HEK293 (cell line): Measurements from ENCODE around the gene HEXIM1.

Experiments
- CTCF ChIA-PET: fragments of 350-600 bp; formaldehyde crosslinking; extraction: SDS; loops from one replicate; lab custom pipeline; 2021; ENCODE audit warnings: antibody characterized with exemption; lab: Yijun Ruan, JAX
- POLR2A ChIA-PET: fragments of 300-600 bp; formaldehyde crosslinking; extraction: SDS; loops from one replicate; lab custom pipeline; 2020; ENCODE audit warnings: antibody characterized with exemption, inconsistent platforms; lab: Yijun Ruan, JAX
- H3K27ac ChIP-seq: fragments of 200-500 bp; sonication (Bioruptor generic); 2 replicates; pipeline ENCODE4 v1.5.1; 2014; ENCODE audit warnings: low read depth, low read length, control low read depth, inconsistent platforms; ENCODE audit errors: extremely low read depth
- H3K36me3 ChIP-seq, 2 experiments: fragments of 200-500 bp in 1 of 2; sonication (Bioruptor generic) in 1 of 2; 1 replicate in 1 of 2; 2 replicates in 1 of 2; pipeline ENCODE4 v1.5.1; 2014 to 2017; ENCODE audit warnings: inconsistent platforms in 2 of 2, low read length in 2 of 2; ENCODE audit not compliant: control insufficient read depth in 2 of 2, insufficient read depth in 1 of 2
- H3K4me1 ChIP-seq: fragments of 200-500 bp; sonication (Bioruptor generic); 2 replicates; pipeline ENCODE4 v1.5.1; 2014; ENCODE audit warnings: mild to moderate bottlenecking, low read length, inconsistent platforms; ENCODE audit not compliant: control insufficient read depth, insufficient read depth
- H3K4me3 ChIP-seq: 2 replicates; pipeline ENCODE4 v1.5.1; 2011; ENCODE audit warnings: low read depth, mild to moderate bottlenecking, control low read depth, low read length, moderate library complexity
- H3K9me3 ChIP-seq: fragments of 200-500 bp; sonication (Bioruptor generic); 2 replicates; pipeline ENCODE4 v1.5.1; 2014; ENCODE audit warnings: low read depth, low read length, inconsistent platforms; ENCODE audit not compliant: control insufficient read depth, insufficient read depth
- CTCF ChIP-seq: fragments of 450-650 bp; formaldehyde crosslinking; IDR thresholded peaks from 2 replicates; pipeline ENCODE4 v1.5.1; 2016; ENCODE audit warnings: missing biosample characterization, missing genetic modification characterization
- EGR2 ChIP-seq: fragments of 450-650 bp; formaldehyde crosslinking; IDR thresholded peaks from 2 replicates; pipeline ENCODE4 v1.5.1; 2016; ENCODE audit warnings: low read depth, missing biosample characterization, missing genetic modification characterization
- GFI1B ChIP-seq: fragments of 450-650 bp; formaldehyde crosslinking; IDR thresholded peaks from 2 replicates; pipeline ENCODE4 v1.5.1; 2016; ENCODE audit warnings: missing biosample characterization, missing genetic modification characterization
- PRDM6 ChIP-seq: fragments of 450-650 bp; formaldehyde crosslinking; IDR thresholded peaks from 2 replicates; pipeline ENCODE4 v1.5.1; 2017; ENCODE audit warnings: missing biosample characterization, missing genetic modification characterization
- TRIM28 ChIP-seq: IDR thresholded peaks from 2 replicates; pipeline ENCODE4 v1.6.1; 2011; ENCODE audit warnings: low read length, control low read depth, borderline replicate concordance
- WT1 ChIP-seq: fragments of 450-650 bp; formaldehyde crosslinking; IDR thresholded peaks from 2 replicates; pipeline ENCODE4 v1.5.1; 2016; ENCODE audit warnings: missing biosample characterization, missing genetic modification characterization
- ZBTB48 ChIP-seq: fragments of 450-650 bp; formaldehyde crosslinking; IDR thresholded peaks from 2 replicates; pipeline ENCODE4 v1.5.1; 2016; ENCODE audit warnings: missing biosample characterization, missing genetic modification characterization
- ZBTB8A ChIP-seq: fragments of 450-650 bp; formaldehyde crosslinking; IDR thresholded peaks from 2 replicates; pipeline ENCODE4 v1.5.1; 2016; ENCODE audit warnings: missing biosample characterization, missing genetic modification characterization
- ZIC2 ChIP-seq: fragments of 450-650 bp; formaldehyde crosslinking; IDR thresholded peaks from 2 replicates; pipeline ENCODE4 v1.5.1; 2016; ENCODE audit warnings: missing biosample characterization, missing genetic modification characterization
- ZNF155 ChIP-seq: fragments of 450-650 bp; formaldehyde crosslinking; IDR thresholded peaks from 2 replicates; pipeline ENCODE4 v1.5.1; 2016; ENCODE audit warnings: missing biosample characterization, missing genetic modification characterization
- ZNF16 ChIP-seq: fragments of 450-650 bp; formaldehyde crosslinking; IDR thresholded peaks from 2 replicates; pipeline ENCODE4 v1.5.1; 2016; ENCODE audit warnings: low read depth, missing biosample characterization, missing genetic modification characterization
- ZNF239 ChIP-seq: fragments of 450-650 bp; formaldehyde crosslinking; IDR thresholded peaks from 2 replicates; pipeline ENCODE4 v1.5.1; 2016; ENCODE audit warnings: missing biosample characterization, missing genetic modification characterization
- ZNF366 ChIP-seq: fragments of 450-650 bp; formaldehyde crosslinking; conservative IDR thresholded peaks from 2 replicates; pipeline ENCODE4 v1.5.1; 2016; ENCODE audit warnings: missing biosample characterization, missing genetic modification characterization
- ZNF391 ChIP-seq: fragments of 450-650 bp; formaldehyde crosslinking; IDR thresholded peaks from 2 replicates; pipeline ENCODE4 v1.5.1; 2016; ENCODE audit warnings: low read depth, missing biosample characterization, missing genetic modification characterization, borderline replicate concordance
- ZNF398 ChIP-seq: fragments of 450-650 bp; formaldehyde crosslinking; IDR thresholded peaks from 2 replicates; pipeline ENCODE4 v1.5.1; 2017; ENCODE audit warnings: missing biosample characterization, missing genetic modification characterization
- ZNF416 ChIP-seq: fragments of 450-650 bp; formaldehyde crosslinking; IDR thresholded peaks from 2 replicates; pipeline ENCODE4 v1.5.1; 2016; ENCODE audit warnings: missing biosample characterization, missing genetic modification characterization
- ZNF426 ChIP-seq: fragments of 450-650 bp; formaldehyde crosslinking; IDR thresholded peaks from 2 replicates; pipeline ENCODE4 v1.5.1; 2017; ENCODE audit warnings: missing biosample characterization, missing genetic modification characterization, mild to moderate bottlenecking, inconsistent platforms, moderate library complexity
- ZNF488 ChIP-seq: fragments of 450-650 bp; formaldehyde crosslinking; IDR thresholded peaks from 2 replicates; pipeline ENCODE4 v1.5.1; 2016; ENCODE audit warnings: missing biosample characterization, missing genetic modification characterization
- ZNF596 ChIP-seq: fragments of 450-650 bp; IDR thresholded peaks from 2 replicates; pipeline ENCODE4 v1.5.0; 2018; ENCODE audit warnings: missing biosample characterization, mild to moderate bottlenecking, missing genetic modification characterization, moderate library complexity
- ZNF610 ChIP-seq: fragments of 450-650 bp; formaldehyde crosslinking; IDR thresholded peaks from 2 replicates; pipeline ENCODE4 v1.5.1; 2016; ENCODE audit warnings: missing biosample characterization, missing genetic modification characterization, borderline replicate concordance
- ZNF621 ChIP-seq: fragments of 450-650 bp; formaldehyde crosslinking; IDR thresholded peaks from 2 replicates; pipeline ENCODE4 v1.5.1; 2017; ENCODE audit warnings: missing biosample characterization, missing genetic modification characterization
- ZNF639 ChIP-seq: fragments of 450-650 bp; formaldehyde crosslinking; IDR thresholded peaks from 2 replicates; pipeline ENCODE4 v1.5.1; 2016; ENCODE audit warnings: missing biosample characterization, missing genetic modification characterization
- ZNF645 ChIP-seq: fragments of 450-650 bp; formaldehyde crosslinking; IDR thresholded peaks from 2 replicates; pipeline ENCODE4; 2016; ENCODE audit warnings: missing biosample characterization, missing genetic modification characterization

The HEXIM1 gene

GRCh38 chr17:45146166-45146565 lies 2.1 kb upstream of the HEXIM1 start:
- Histone ChIP-seq H3K4me3 (no peak overlapping the region), H3K36me3 (peaks cover 0 to 6% of the 10 kb centered on the region in 2 experiments; a peak in 1 of 3 replicates), H3K27ac (peak overlapping the region; percentile 92; the same call in 1 of the 2 replicates), H3K9me3 (no peaks in the 10 kb centered on the region), H3K4me1 (peaks cover 4% of the 10 kb centered on the region; the same call in 1 of the 2 replicates)
- ChIA-PET POLR2A (interaction anchor here (0.6 to 8.3 kb wide), 3 partner anchors 8 to 946 kb away, joined by 4 to 700 read pairs (median 192); partner anchors contain the start of genes ACBD4, ATXN7L3 and HEXIM2), CTCF (interaction anchor here (0.6 to 1.8 kb wide), 3 partner anchors 11 to 66 kb away, joined by 3 to 29 read pairs (median 11); partner anchors contain the start of gene ACBD4)
- TF ChIP-seq ZNF596 (tag by site-specific recombination) (no peak), ZNF610 (tag by site-specific recombination) (no peak), ZNF239 (tag by site-specific recombination) (no peak), ZNF621 (tag by site-specific recombination) (no peak), ZNF391 (no peak), CTCF (no peak), ZNF416 (tag by site-specific recombination) (no peak), ZBTB48 (no peak), PRDM6 (tag by site-specific recombination) (no peak), ZBTB8A (tag by site-specific recombination) (no peak), TRIM28 (no peak)

GRCh38 chr17:45146592-45146889 lies 1.7 kb upstream of the HEXIM1 start:
- ChIA-PET POLR2A (interaction anchor here (0.6 to 8.3 kb wide), 3 partner anchors 9 to 947 kb away, joined by 4 to 700 read pairs (median 192); partner anchors contain the start of genes ACBD4, ATXN7L3 and HEXIM2), CTCF (interaction anchor here (0.6 to 1.8 kb wide), 3 partner anchors 11 to 67 kb away, joined by 3 to 29 read pairs (median 11); partner anchors contain the start of gene ACBD4)
- Histone ChIP-seq H3K27ac (peak overlapping the region; percentile 92), H3K36me3 (peaks cover 0 to 6% of the 10 kb centered on the region in 2 experiments; a peak in 1 of 3 replicates), H3K4me1 (peaks cover 6% of the 10 kb centered on the region; the same call in 1 of the 2 replicates), H3K4me3 (peak overlapping the region; percentile 72), H3K9me3 (no peaks in the 10 kb centered on the region)
- TF ChIP-seq ZNF426, result no peak
- no peak for TF ChIP-seq ZNF416 (tag by site-specific recombination)
- no peak for TF ChIP-seq ZNF398
- TF ChIP-seq ZNF639 (tag by site-specific recombination), result no peak
- no peak for TF ChIP-seq ZIC2
- no peak for TF ChIP-seq ZNF155 (tag by site-specific recombination)
- TF ChIP-seq ZNF645, result no peak
- TF ChIP-seq EGR2 (tag by site-specific recombination), result no peak
- no peak for TF ChIP-seq WT1
- TF ChIP-seq ZNF366 (tag by site-specific recombination), result no peak
- TF ChIP-seq ZNF16 (tag by site-specific recombination), result no peak
- TF ChIP-seq ZNF488 (tag by site-specific recombination), result no peak
- no peak for TF ChIP-seq GFI1B (tag by site-specific recombination)
